Transverse colon (tissue), 4 donors: ENCODE data around the gene FAM236D.
"Not testable (repeated sequence)": the region's sequence is repeated elsewhere in the genome, so short reads cannot be mapped to it uniquely, and the experiment has no call there.

Experiments used
- CTCF ChIP-seq, 5 experiments: fragments of 200-600 bp in 3 of 5; fragments of 450-650 bp in 2 of 5; sonication (generic) in 3 of 5; IDR thresholded peaks; 1 replicate in 2 of 5; 2 replicates in 3 of 5; pipeline ENCODE4 v1.5.1; 2016 to 2017; ENCODE audit warnings: antibody characterized with exemption in 5 of 5, inconsistent platforms in 3 of 5, mild to moderate bottlenecking in 2 of 5, moderate library complexity in 1 of 5
- POLR2A ChIP-seq: fragments of 450-650 bp; IDR thresholded peaks from one replicate; pipeline ENCODE4 v1.6.1; 2016; ENCODE audit warnings: antibody characterized with exemption, mild to moderate bottlenecking, moderate library complexity
- POLR2AphosphoS5 ChIP-seq, 3 donors: sonication (generic); formaldehyde crosslinking; IDR thresholded peaks; one replicate each; pipeline ENCODE4 v1.6.1; 2016; ENCODE audit warnings: antibody characterized with exemption in 3 of 3

DNA sequence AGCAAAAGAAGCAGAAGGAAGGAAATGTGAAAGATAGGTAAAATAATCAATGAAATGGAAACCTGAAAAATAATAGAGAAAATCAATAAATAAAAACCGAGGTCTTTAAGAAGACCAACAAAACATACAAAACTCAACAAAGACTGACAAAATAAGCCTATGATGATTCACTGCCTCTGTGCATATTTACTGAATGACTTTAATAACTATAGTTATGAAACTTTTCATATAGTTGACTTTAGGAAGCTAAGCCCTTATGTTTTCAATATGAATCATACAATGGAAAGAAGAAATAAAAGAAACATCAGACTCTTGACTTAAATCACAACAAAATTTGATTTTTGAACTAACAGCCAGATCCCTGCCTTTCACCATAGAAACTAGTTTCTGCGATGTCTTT lies 29.5 kb upstream of the FAM236D start:
- not testable (repeated sequence) for TF ChIP-seq CTCF (IDR thresholded peaks at IDR 0.05); POLR2A; POLR2AphosphoS5 (IDR thresholded peaks at IDR 0.05)
